WERI-Rb-1 (cell line): Measurements from ENCODE around the gene NSFL1C.

Source experiments
- DNase-seq: peaks from one replicate; pipeline ENCODE4 v3.0.0-alpha.2; 2020
- H3K27ac ChIP-seq: fragments of 250-450 bp; sonication (Bioruptor Pico); 2 replicates; pipeline ENCODE4 v1.5.1; 2020; ENCODE audit warnings: mild to moderate bottlenecking, moderate library complexity
- H3K27me3 ChIP-seq: fragments of 250-450 bp; sonication (Bioruptor Pico); 2 replicates; pipeline ENCODE4 v1.5.1; 2021; ENCODE audit warnings: mild to moderate bottlenecking, low read depth, moderate library complexity; ENCODE audit not compliant: insufficient read depth, severe bottlenecking
- H3K36me3 ChIP-seq: fragments of 250-450 bp; sonication (Bioruptor Pico); 2 replicates; pipeline ENCODE4 v1.5.1; 2020; ENCODE audit warnings: mild to moderate bottlenecking, moderate library complexity
- H3K4me3 ChIP-seq: 2 replicates; pipeline ENCODE4 v1.5.1; 2011; ENCODE audit warnings: low read depth, mild to moderate bottlenecking, control low read depth, low read length
- H3K9me3 ChIP-seq: fragments of 250-450 bp; sonication (Bioruptor Pico); 2 replicates; pipeline ENCODE4 v1.5.1; 2021; ENCODE audit warnings: mild to moderate bottlenecking, moderate library complexity; ENCODE audit not compliant: severe bottlenecking
- CTCF ChIP-seq: IDR thresholded peaks from 2 replicates; pipeline ENCODE4 v1.5.1; 2011; ENCODE audit warnings: low read depth, mild to moderate bottlenecking, control low read depth, inconsistent platforms, low read length

NSFL1C gene

GRCh38 chr20:1462834-1463233 is 3.8 kb downstream of the NSFL1C start:
- H3K9me3 ChIP-seq = no peaks in the 10 kb centered on the region
- H3K4me3 ChIP-seq = no peak overlapping the region
- peaks cover 45% of the 10 kb centered on the region for H3K36me3 ChIP-seq
- no peaks in the 10 kb centered on the region for H3K27me3 ChIP-seq
- H3K27ac ChIP-seq = no peak overlapping the region
- DNase-seq = no peak
- no peak for TF ChIP-seq CTCF

DNA sequence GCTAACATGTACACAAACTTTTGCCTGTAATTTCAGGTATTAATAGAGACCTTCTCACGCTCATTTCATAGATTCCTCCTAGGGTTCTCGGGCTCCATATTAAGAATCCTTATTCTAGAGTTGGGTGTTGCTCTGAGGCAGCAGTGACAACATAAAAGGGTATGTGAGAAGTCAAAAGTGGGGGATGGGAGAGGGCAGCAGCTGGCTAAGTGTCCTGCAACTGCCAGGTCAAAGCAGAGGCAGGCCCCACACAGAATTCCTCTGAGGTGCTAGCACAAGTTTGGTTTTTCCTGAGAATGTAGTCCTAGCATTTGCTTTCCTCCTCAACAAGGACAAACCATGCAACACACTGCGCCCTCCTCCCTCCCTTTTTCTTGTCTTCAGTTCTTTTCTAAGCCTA is 4.6 kb downstream of the NSFL1C start:
- H3K36me3 ChIP-seq = peaks cover 53% of the 10 kb centered on the region
- TF ChIP-seq CTCF = no peak

DNA sequence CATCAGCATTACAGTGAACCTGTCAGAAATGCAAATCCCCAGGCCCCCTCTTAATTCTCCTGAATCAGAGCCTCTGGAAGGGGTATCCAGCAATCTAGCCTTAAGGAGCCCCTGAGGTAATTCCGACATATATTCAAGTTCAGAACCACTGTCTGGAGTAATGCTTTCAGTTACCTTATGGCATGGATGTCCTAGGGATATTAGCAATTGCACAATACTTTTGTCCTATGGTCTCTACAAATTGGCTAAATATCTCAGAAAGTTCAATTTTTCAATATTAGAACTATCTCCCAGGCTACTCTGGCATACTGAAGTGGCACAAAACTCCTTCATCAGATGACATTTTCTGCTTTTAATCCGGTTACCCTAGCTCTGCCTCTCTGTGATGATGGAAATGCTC is 6.4 kb downstream of the NSFL1C start:
- no peak for DNase-seq
- TF ChIP-seq CTCF = no peak
- peaks cover 69% of the 10 kb centered on the region for H3K36me3 ChIP-seq
- no peaks in the 10 kb centered on the region for H3K9me3 ChIP-seq
- H3K27me3 ChIP-seq = no peaks in the 10 kb centered on the region
- H3K27ac ChIP-seq = no peak overlapping the region
- no peak overlapping the region for H3K4me3 ChIP-seq

More for the DNA sequence above, 4.6 kb downstream of the NSFL1C start:
- DNase-seq = no peak
- Histone ChIP-seq H3K9me3 (no peaks in the 10 kb centered on the region), H3K27me3 (no peaks in the 10 kb centered on the region), H3K27ac (no peak overlapping the region), H3K4me3 (no peak overlapping the region)

GRCh38 chr20:1457992-1458391 is 8.7 kb downstream of the NSFL1C start:
- Histone ChIP-seq H3K27ac (no peak overlapping the region), H3K27me3 (no peaks in the 10 kb centered on the region), H3K9me3 (no peaks in the 10 kb centered on the region), H3K4me3 (no peak overlapping the region), H3K36me3 (peaks cover 76% of the 10 kb centered on the region)
- TF ChIP-seq CTCF = no peak
- DNase-seq = no peak

DNA sequence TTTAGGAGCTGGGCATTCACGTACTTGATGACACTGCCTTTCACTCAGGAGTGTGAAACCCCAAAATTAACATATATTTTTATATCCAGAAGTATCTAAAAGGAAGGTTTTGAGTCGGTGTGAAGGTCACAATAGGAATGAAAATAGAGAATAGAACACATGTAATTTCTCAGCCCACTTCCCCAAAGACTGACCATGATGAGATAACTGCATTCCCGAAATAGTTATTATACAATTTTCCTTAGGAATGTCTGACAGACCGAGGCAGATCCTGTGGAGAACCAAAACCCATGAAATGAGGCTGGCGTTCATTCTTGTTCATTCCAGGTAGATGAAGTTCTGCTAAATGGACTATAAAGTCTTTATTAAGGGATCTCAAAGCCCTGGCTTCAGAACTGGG is 10.3 kb downstream of the NSFL1C start:
- peaks cover 89% of the 10 kb centered on the region for H3K36me3 ChIP-seq
- H3K4me3 ChIP-seq = no peak overlapping the region
- H3K27me3 ChIP-seq = no peaks in the 10 kb centered on the region
- no peak for TF ChIP-seq CTCF
- no peak overlapping the region for H3K27ac ChIP-seq
- DNase-seq = no peak
- H3K9me3 ChIP-seq = peaks cover 9% of the 10 kb centered on the region

- Histone ChIP-seq H3K27me3 (no peaks in the 10 kb centered on the region), H3K9me3 (peaks cover 13% of the 10 kb centered on the region), H3K36me3 (peaks cover 96% of the 10 kb centered on the region), H3K4me3 (no peak overlapping the region), H3K27ac (no peak overlapping the region)
- DNase-seq = no peak
- no peak for TF ChIP-seq CTCF
Observed at GRCh38 chr20:1450926-1451491, 15.6 kb downstream of the NSFL1C start.
